GM12874 (cell line): ENCODE results near the gene SNX5.

ENCODE experiments used
- TF ChIP-seq, protein P1 (sequence below): IDR thresholded peaks from 2 replicates; pipeline ENCODE4 v1.5.1; 2011; ENCODE audit warnings: low read depth, mild to moderate bottlenecking, control low read depth, low read length, moderate library complexity; ENCODE audit not compliant: insufficient read depth

The SNX5 gene

DNA sequence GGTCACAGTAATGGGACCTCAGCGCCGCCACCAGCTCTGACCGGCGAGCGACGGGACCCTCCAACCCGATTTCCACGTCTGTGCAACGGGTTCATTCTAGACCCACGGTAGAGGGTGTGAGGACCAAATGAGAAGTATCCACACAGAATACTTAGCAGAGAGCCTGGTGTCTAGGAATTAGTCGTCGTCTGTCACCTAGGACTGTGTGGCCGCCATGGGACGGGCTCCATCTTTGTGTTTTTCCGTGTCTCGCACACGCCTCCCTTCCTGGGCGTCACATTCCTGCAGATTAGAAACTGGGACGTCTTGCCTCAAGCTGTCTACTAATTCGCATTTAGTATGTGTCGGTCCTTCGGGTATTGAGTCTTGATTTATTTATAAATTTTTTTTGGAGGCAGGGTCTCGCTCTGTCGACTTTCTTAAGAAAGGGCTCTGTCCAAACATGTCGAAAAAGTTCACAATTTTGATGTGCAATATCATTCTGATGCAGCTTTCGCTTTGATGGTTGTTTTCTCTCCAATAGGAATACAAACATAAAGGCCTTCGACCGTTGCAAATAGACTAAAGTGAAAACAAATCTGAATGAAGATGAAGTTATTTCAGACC lies 787 bp upstream of the SNX5 start:
- TF ChIP-seq, protein P1, sequence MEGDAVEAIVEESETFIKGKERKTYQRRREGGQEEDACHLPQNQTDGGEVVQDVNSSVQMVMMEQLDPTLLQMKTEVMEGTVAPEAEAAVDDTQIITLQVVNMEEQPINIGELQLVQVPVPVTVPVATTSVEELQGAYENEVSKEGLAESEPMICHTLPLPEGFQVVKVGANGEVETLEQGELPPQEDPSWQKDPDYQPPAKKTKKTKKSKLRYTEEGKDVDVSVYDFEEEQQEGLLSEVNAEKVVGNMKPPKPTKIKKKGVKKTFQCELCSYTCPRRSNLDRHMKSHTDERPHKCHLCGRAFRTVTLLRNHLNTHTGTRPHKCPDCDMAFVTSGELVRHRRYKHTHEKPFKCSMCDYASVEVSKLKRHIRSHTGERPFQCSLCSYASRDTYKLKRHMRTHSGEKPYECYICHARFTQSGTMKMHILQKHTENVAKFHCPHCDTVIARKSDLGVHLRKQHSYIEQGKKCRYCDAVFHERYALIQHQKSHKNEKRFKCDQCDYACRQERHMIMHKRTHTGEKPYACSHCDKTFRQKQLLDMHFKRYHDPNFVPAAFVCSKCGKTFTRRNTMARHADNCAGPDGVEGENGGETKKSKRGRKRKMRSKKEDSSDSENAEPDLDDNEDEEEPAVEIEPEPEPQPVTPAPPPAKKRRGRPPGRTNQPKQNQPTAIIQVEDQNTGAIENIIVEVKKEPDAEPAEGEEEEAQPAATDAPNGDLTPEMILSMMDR = no peak

DNA sequence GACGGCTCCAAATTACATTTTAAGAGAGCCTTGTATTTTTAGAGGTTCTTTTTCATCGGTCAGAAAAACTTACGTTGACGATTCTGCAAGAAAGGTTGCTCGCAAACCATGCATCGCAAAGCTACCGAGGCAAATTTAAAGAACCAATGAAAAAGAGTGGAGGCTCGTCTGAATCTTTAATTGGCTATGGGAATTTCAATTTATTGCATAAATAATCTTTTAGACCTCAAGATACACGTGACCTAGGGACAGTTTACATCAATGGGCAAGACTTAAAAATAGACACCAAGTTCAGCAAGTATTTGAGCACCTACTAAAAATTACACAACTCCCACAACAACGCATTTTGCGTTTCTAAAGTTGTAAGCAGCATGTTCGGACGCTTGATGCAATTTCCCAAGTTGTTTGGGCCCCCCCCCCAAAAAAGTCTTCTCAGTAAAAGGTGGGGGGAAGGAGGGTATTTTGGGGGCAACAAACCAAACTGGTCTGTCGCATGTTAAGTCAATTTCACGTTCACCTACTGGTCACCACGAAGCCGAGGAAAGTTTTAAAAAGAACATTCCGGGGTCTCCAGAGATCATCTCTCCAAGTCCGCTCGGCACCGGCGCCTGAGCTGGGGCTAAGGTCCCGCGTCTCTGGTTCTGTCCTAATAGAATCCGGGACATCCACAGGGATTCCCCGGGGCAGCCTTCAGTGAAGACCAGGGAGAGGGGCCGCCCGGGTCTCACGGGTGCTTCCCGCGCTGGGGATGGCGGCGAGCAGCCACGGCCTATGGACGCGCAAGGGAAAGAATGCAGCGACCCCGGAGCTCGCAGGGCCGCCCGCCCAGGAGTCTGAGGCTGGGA lies 851 bp downstream of the SNX5 start:
- TF ChIP-seq, protein P1 = no peak

DNA sequence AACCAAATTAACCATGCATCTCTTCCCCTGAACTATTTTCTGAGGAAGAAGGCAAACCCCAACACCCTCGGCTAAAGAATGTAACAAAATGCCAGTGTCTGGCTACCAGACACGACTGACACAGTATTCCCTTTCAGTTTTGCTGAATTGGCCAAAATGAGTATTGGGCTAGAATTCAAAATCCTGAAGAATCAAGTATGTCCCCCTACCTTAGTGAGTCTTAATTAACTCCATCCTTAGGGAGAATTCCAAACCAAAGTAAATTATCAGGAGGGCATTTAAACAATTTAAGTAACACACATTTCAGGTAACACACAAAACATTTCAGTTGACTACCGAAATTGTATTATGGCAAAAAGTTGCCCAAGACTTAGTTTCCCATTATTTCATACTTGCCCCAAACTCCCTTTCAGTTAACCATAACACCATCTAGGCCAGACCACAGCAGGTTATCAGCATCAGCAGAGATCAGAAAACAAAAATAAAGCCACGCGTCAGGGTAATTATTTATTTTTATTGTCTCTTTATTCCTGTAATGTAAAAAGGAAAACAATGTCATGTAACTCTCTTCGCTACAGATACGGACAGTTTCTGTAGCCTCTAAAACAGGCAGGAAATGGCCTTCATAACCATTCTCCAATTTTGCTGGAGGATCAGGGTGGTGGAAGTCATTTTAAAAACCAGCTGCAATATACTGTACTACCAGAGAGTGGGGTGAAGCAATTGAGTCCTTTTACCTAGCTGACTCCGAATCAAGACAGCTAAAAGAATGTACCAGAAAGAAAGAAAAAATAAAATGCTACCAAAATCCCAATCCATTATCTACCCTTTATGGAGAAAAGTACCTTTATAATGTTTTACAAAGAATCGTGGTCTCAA lies 1.9 kb downstream of the SNX5 start:
- TF ChIP-seq, protein P1 = no peak

DNA sequence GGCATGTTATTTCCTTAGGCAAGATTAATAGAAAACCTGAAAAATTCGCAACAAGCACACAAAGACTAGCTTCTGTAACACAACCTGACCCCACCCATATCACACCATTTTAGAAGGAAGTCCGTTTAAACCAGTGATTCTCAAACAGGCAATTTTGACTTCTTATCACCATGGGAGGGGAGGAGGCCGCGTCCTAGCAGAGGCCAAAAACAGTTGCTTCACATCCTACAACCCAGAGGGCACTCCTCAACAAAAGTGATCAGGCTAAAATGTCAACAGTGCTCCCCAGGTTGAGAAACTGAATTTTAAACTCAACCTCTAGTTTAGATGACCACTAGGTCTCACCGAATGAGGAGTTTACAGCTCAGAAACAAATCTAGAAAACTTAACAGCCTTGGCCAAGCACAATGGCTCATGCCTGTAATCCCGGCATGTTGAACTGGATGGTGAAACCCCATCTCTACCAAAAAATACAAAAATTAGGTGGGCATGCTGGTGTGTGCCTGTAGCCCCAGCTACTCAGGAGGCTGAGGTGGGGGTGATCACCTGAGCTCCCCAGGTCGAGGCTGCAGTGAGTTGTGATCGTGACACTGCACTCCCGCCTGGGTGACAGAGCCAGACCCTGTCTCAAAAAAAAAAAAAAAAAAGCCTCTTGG lies 3.4 kb downstream of the SNX5 start:
- TF ChIP-seq, protein P1 = no peak

DNA sequence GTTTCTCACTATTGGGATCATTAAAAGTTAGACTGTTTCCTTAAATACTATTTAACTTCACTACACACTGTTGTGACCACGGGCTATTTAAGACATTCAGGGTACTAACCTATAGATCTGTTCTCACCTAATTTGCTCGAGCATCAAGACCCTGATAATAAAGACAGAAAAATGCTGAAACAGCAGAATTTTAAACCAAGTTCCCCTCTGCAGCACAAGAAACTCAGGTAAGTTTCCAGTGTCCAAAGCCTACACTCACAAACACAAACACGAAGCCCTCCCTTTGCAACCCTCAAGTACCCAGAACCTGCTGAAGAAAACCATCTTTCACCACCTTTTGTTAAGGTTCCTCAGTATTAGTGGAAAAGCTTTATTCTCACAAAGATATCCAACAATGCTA lies 4.0 kb downstream of the SNX5 start:
- TF ChIP-seq, protein P1 = no peak

DNA sequence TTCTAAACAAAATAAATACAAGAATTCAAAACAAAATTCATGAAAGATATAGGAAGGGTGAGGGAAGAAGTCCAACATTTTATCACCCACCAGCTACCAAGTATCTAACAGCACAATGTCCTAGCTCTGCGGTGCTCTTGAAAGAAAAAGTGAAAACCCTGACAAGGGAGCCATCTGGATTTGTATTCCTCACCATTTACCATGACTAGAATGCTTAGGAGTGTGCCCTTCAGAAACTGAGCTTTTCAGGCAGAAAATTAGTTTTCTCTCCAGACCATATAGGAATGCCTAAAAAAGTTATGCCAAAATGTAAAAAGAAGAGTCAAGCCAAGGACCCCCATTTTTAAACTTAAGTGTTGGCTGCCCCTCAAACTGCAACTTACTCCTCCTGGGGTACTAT lies 4.5 kb downstream of the SNX5 start:
- TF ChIP-seq, protein P1 = no peak
